ENCODE data around the gene ARHGAP6. TPM values are rescaled to one million over a fixed set of nuclear protein-coding genes. Genes with fewer than 3 reads are reported as not detected.

The ARHGAP6 gene
- total and polyA plus RNA-seq, 2 donors from 2014 or later, result 6.0 to 20.4 TPM

GRCh38 chrX:11135564-11136185, 530.0 kb downstream of the ARHGAP6 start:
- Histone ChIP-seq H3K36me3 (ENCODE audit: control insufficient read depth in 2 of 3, insufficient read depth in 3 of 3, low read length in 3 of 3) (no peaks in the 10 kb centered on the region), H3K9me3 (ENCODE audit: control insufficient read depth in 2 of 3, insufficient read depth in 1 of 3, low read length in 3 of 3) (no peaks in the 10 kb centered on the region), H3K9ac (ENCODE audit: low read length in 3 of 3) (no peak overlapping the region), H3K27ac (ENCODE audit: low read depth in 2 of 2, low read length in 2 of 2) (no peak overlapping the region), H3K27me3 (ENCODE audit: control insufficient read depth, insufficient read depth, low read length) (no peaks in the 10 kb centered on the region), H3K4me3 (ENCODE audit: low read length in 3 of 3) (no peak overlapping the region), H3K4me1 (ENCODE audit: control insufficient read depth in 2 of 3, insufficient read depth in 2 of 3, low read depth in 1 of 3, low read length in 3 of 3) (no peaks in the 10 kb centered on the region)
- intact Hi-C loops (cut with DNase I), result loop anchor here (10.0 kb wide), 1 partner anchor 951 kb away; no protein-coding TSS in a partner anchor
- peak; percentile 11 for FAIRE-seq
- no peak for TF ChIP-seq CTCF (IDR thresholded peaks at IDR 0.05; ENCODE audit: borderline replicate concordance, extremely low read depth, insufficient read depth)
- DNase-seq, result no peak

DNA sequence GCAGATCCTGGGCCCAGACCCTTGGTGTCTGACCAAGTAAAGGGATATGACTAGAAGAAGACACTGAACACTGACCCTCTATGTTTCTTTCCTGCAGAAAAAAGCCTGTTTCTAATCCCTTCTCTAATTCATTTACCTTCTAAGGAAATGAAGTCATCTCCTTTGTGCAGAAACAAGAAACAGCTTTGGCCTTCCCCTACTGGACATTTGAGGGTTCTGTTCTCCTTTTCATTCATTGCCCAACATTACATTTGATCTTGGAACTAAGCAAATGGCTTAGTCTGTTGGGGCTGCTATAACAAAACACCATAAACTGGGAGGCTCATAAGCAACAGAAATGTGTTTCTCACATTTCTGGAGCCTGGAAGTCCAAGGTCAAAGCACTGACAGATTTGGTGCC, 534.6 kb downstream of the ARHGAP6 start:
- H3K36me3 ChIP-seq (ENCODE audit: control insufficient read depth in 2 of 3, insufficient read depth in 3 of 3, low read length in 3 of 3), result no peaks in the 10 kb centered on the region
- no peak for DNase-seq
- intact Hi-C loops (cut with DNase I), result loop anchor here (10.0 kb wide), 1 partner anchor 946 kb away; no protein-coding TSS in a partner anchor
- H3K9ac ChIP-seq (ENCODE audit: low read length in 3 of 3), result no peak overlapping the region
- TF ChIP-seq CTCF (IDR thresholded peaks at IDR 0.05; ENCODE audit: borderline replicate concordance, extremely low read depth, insufficient read depth), result no peak
- no peaks in the 10 kb centered on the region for H3K4me1 ChIP-seq (ENCODE audit: control insufficient read depth in 2 of 3, insufficient read depth in 2 of 3, low read depth in 1 of 3, low read length in 3 of 3)
- no peak overlapping the region for H3K4me3 ChIP-seq (ENCODE audit: low read length in 3 of 3)
- H3K27me3 ChIP-seq (ENCODE audit: control insufficient read depth, insufficient read depth, low read length), result no peaks in the 10 kb centered on the region
- no peak for FAIRE-seq
- no peak overlapping the region for H3K27ac ChIP-seq (ENCODE audit: low read depth in 2 of 2, low read length in 2 of 2)
- no peaks in the 10 kb centered on the region for H3K9me3 ChIP-seq (ENCODE audit: control insufficient read depth in 2 of 3, insufficient read depth in 1 of 3, low read length in 3 of 3)

GRCh38 chrX:11130136-11130535, 535.6 kb downstream of the ARHGAP6 start:
- no peaks in the 10 kb centered on the region for H3K27me3 ChIP-seq (ENCODE audit: control insufficient read depth, insufficient read depth, low read length)
- H3K9ac ChIP-seq (ENCODE audit: low read length in 3 of 3), result no peak overlapping the region
- no peak for FAIRE-seq
- TF ChIP-seq CTCF (IDR thresholded peaks at IDR 0.05; ENCODE audit: borderline replicate concordance, extremely low read depth, insufficient read depth), result no peak
- no peaks in the 10 kb centered on the region for H3K4me1 ChIP-seq (ENCODE audit: control insufficient read depth in 2 of 3, insufficient read depth in 2 of 3, low read depth in 1 of 3, low read length in 3 of 3)
- no peak for DNase-seq
- no peaks in the 10 kb centered on the region for H3K36me3 ChIP-seq (ENCODE audit: control insufficient read depth in 2 of 3, insufficient read depth in 3 of 3, low read length in 3 of 3)
- H3K9me3 ChIP-seq (ENCODE audit: control insufficient read depth in 2 of 3, insufficient read depth in 1 of 3, low read length in 3 of 3), result no peaks in the 10 kb centered on the region
- intact Hi-C loops (cut with DNase I), result loop anchor here (10.0 kb wide), 1 partner anchor 945 kb away; no protein-coding TSS in a partner anchor
- H3K4me3 ChIP-seq (ENCODE audit: low read length in 3 of 3), result no peak overlapping the region
- no peak overlapping the region for H3K27ac ChIP-seq (ENCODE audit: low read depth in 2 of 2, low read length in 2 of 2)

All from kidney (tissue), 14 donors.